ENCODE measurements around the gene GRIK1. TPM values are rescaled to one million over a fixed set of nuclear protein-coding genes. Genes with fewer than 3 reads are reported as not detected.

The GRIK1 gene
- total and polyA plus RNA-seq, 2 experiments from 2014 or later = 0.05 TPM; not detected in 1

DNA sequence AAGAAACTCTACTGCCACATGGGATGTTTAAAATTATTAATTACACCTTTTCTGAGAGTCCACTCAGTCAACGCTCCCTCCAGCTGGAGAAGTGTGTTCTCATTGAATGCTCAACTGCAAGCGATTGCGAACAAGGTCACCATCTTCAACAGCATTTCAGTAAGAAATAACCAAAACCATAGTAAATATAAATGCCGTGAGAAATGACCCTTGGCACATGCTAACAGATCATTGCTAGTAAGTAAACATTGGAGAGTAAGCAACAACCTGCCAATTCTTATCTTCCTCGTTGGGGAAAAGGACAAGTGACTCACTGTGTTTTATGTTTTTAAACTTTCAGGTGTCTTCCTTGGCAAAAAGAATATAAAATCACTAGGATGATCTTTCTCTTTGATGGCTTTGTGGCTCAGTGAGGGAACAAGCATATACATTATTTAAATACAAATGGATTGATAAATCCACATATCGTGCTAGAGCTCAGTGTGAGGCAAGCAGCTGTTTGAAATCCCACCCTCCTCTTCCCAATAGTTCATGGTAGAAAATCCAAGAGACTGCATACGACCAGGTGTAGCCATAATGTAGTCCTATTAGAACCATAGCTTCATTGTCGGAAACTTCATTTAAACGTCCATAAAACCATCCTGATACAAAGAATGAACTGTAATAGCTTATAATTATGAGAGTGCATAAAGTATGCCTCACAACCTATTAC, 214.6 kb downstream of the GRIK1 start:
- Histone ChIP-seq H3K27me3 (no peaks in the 10 kb centered on the region), H3K9me3 (ENCODE audit: low read depth) (no peaks in the 10 kb centered on the region), H3K36me3 (no peaks in the 10 kb centered on the region), H3K4me1 (ENCODE audit: low read depth) (no peaks in the 10 kb centered on the region), H3K27ac (no peak overlapping the region), H3K4me3 (no peak overlapping the region)
- TF ChIP-seq, protein P1, sequence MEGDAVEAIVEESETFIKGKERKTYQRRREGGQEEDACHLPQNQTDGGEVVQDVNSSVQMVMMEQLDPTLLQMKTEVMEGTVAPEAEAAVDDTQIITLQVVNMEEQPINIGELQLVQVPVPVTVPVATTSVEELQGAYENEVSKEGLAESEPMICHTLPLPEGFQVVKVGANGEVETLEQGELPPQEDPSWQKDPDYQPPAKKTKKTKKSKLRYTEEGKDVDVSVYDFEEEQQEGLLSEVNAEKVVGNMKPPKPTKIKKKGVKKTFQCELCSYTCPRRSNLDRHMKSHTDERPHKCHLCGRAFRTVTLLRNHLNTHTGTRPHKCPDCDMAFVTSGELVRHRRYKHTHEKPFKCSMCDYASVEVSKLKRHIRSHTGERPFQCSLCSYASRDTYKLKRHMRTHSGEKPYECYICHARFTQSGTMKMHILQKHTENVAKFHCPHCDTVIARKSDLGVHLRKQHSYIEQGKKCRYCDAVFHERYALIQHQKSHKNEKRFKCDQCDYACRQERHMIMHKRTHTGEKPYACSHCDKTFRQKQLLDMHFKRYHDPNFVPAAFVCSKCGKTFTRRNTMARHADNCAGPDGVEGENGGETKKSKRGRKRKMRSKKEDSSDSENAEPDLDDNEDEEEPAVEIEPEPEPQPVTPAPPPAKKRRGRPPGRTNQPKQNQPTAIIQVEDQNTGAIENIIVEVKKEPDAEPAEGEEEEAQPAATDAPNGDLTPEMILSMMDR (IDR thresholded peaks at IDR 0.05; ENCODE audit: low read depth, low read length) = no peak
- no peak for DNase-seq (ENCODE audit: low read depth in 1 of 2, low spot score in 1 of 2)

DNA sequence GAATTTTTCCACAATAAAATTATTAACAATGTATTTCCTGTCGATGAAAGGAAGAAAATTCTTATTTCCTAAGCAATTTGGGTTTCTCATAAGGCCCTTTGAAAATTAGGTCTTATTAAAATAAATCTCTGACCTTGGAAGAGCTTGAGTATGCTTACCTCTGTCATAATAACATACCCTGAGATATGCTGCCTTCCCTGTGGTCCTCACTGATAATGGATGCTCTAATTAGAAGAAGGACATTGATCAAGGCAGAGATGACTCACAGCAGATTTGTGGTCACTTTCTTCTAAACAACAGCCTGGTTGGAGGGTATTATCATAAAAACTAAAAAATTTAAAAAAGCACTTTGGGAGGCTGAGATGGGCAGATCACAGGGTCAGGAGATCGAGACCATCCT, 217.8 kb downstream of the GRIK1 start:
- Histone ChIP-seq H3K36me3 (no peaks in the 10 kb centered on the region), H3K27ac (no peak overlapping the region), H3K27me3 (no peaks in the 10 kb centered on the region), H3K4me1 (ENCODE audit: low read depth) (no peaks in the 10 kb centered on the region), H3K4me3 (no peak overlapping the region), H3K9me3 (ENCODE audit: low read depth) (no peaks in the 10 kb centered on the region)
- DNase-seq (ENCODE audit: low read depth in 1 of 2, low spot score in 1 of 2) = no peak
- TF ChIP-seq, protein P1 (IDR thresholded peaks at IDR 0.05; ENCODE audit: low read depth, low read length) = no peak

DNA sequence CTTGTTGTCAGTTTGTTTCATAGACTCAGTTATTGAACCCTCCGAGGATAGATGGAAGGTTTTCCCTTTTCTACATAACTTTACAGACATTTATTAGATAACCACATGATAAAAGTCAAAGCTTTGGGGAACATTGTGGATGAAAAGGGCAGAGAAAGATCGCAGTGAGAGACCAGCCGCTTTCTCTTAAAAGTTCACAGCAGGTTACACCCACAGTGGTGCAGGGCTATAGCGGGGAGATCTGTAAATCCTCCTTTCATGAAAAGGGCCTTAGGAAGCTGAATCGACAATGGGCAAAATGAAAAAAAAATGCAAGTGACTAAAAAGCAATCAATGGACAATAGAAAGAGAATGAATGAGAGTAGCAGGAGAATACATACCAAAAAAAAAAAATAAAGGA, 218.6 kb downstream of the GRIK1 start:
- TF ChIP-seq, protein P1 (IDR thresholded peaks at IDR 0.05; ENCODE audit: low read depth, low read length) = no peak
- H3K4me1 ChIP-seq (ENCODE audit: low read depth) = no peaks in the 10 kb centered on the region
- no peak for DNase-seq (ENCODE audit: low read depth in 1 of 2, low spot score in 1 of 2)
- H3K4me3 ChIP-seq = no peak overlapping the region
- H3K27ac ChIP-seq = no peak overlapping the region
- H3K9me3 ChIP-seq (ENCODE audit: low read depth) = no peaks in the 10 kb centered on the region
- H3K36me3 ChIP-seq = no peaks in the 10 kb centered on the region
- no peaks in the 10 kb centered on the region for H3K27me3 ChIP-seq

DNA sequence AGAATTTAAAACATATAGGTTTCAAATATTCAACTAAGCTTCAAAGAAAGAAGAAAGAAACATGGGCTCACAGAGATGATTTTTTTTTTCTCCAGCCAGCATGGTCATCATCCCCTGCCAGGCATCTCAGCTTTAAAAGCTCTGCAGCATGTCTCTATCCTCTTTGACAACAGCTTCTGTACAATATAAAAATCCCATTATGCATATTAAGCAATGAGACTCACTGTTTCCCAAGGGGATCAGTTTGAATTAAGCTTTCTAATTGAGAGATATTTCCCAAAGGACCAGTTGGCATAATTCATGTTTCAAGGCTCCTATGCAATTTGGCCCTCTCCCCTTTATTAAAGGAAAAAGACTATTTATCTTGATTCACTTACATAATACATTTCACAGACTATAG, 220.3 kb downstream of the GRIK1 start:
- Histone ChIP-seq H3K27me3 (no peaks in the 10 kb centered on the region), H3K27ac (no peak overlapping the region), H3K4me1 (ENCODE audit: low read depth) (no peaks in the 10 kb centered on the region), H3K36me3 (no peaks in the 10 kb centered on the region), H3K4me3 (no peak overlapping the region), H3K9me3 (ENCODE audit: low read depth) (no peaks in the 10 kb centered on the region)
- TF ChIP-seq, protein P1 (IDR thresholded peaks at IDR 0.05; ENCODE audit: low read depth, low read length) = no peak
- DNase-seq (ENCODE audit: low read depth in 1 of 2, low spot score in 1 of 2) = no peak

DNA sequence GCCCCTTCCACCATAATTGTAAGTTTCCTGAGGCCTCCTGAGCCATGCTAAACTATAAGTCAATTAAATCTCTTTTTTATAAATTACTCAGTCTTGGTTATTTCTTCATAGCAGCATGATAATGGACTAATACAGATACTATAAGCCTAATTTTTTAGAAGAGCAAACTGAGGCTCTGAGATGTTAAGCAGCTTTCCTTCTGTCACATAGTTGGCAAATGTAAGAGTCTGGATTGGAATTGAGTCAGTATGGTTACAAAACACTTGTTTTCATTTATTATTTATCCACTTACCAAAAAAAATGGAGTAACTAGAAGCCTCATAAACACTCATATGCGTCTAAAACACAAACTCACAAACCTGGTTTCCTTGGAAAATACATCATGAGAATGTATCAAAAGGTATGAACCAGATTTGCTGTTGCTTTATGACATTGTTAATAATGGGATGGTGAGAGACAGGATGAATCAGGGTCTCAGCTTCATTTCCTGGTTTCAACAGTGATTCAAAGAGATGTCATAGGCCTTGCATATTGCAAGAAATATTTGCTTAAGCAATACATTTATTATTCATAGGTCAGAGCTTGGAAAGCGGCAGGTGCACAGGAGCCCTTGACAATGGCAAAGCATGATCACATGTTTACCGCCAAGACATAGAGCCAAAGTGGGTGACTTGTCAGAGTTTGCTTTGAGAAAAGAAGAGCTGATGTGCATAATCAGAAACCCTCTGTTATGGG, 221.5 kb downstream of the GRIK1 start:
- Histone ChIP-seq H3K4me1 (ENCODE audit: low read depth) (peaks cover 5% of the 10 kb centered on the region), H3K36me3 (no peaks in the 10 kb centered on the region), H3K27me3 (no peaks in the 10 kb centered on the region), H3K4me3 (no peak overlapping the region), H3K9me3 (ENCODE audit: low read depth) (no peaks in the 10 kb centered on the region), H3K27ac (no peak overlapping the region)
- TF ChIP-seq, protein P1 (IDR thresholded peaks at IDR 0.05; ENCODE audit: low read depth, low read length) = no peak
- DNase-seq (ENCODE audit: low read depth in 1 of 2, low spot score in 1 of 2) = peak in 1 of 2 donors; percentile 4

All from cardiac muscle cell (in vitro differentiated cells and primary cell).